Caki2 (cell line): Measurements from ENCODE around the gene NUP133. TPM values are rescaled to one million over a fixed set of nuclear protein-coding genes. Genes with fewer than 3 reads are reported as not detected.
"Not testable (repeated sequence)": the region's sequence is repeated elsewhere in the genome, so short reads cannot be mapped to it uniquely, and the experiment has no call there.

Experiments used
- DNase-seq: peaks from one replicate; pipeline ENCODE4 v3.0.0-alpha.2; 2015; ENCODE audit warnings: low read depth
- in situ Hi-C: cut with HindIII; loops from 2 replicates; pipeline ENCODE4 v1.10.0; 2016; ENCODE audit warnings: low sequenced_read_pairs, low pct_unique_long_range_greater_than_20kb, mixed read lengths
- total RNA-seq: library from RNA; depleted of rRNA; stranded (reverse); fragments of >200 nt; shearing (Covaris generic); gene quantifications from 2 replicates; pipeline ENCODE4 v1.2.3, GENCODE V29; 2014; ENCODE audit warnings: low replicate concordance

The NUP133 gene
- total RNA-seq, 1 experiment from 2014 or later, result 22.5 TPM

- DNase-seq, result peak; percentile 47
- in situ Hi-C loops, result no loop called here
Measured at GRCh38 chr1:229514578-229515275, 6.6 kb upstream of the NUP133 start.

- DNase-seq, in situ Hi-C loops: not testable (repeated sequence)
Measured at GRCh38 chr1:229511625-229512024, 3.5 kb upstream of the NUP133 start.

GRCh38 chr1:229511201-229511600 lies 3.1 kb upstream of the NUP133 start:
- DNase-seq, in situ Hi-C loops: not testable (repeated sequence)

- peak; percentile 28 for DNase-seq
Measured at GRCh38 chr1:229509576-229509975, 1.4 kb upstream of the NUP133 start.

GRCh38 chr1:229508823-229509337 lies 739 bp upstream of the NUP133 start:
- in situ Hi-C loops, result no loop called here
- DNase-seq, result no peak

More at GRCh38 chr1:229509576-229509975, 1.4 kb upstream of the NUP133 start:
- in situ Hi-C loops, result no loop called here

- in situ Hi-C loops, result no loop called here
- DNase-seq, result no peak
Measured at GRCh38 chr1:229507502-229507901, 639 bp downstream of the NUP133 start.

- in situ Hi-C loops, result no loop called here
- no peak for DNase-seq
Measured at GRCh38 chr1:229506633-229507032, 1.5 kb downstream of the NUP133 start.

- in situ Hi-C loops, result no loop called here
- no peak for DNase-seq
Measured at GRCh38 chr1:229495782-229496181, 12.4 kb downstream of the NUP133 start.

GRCh38 chr1:229487181-229487580 lies 21.0 kb downstream of the NUP133 start:
- no peak for DNase-seq
- in situ Hi-C loops, result no loop called here

- in situ Hi-C loops, result no loop called here
- no peak for DNase-seq
Measured at GRCh38 chr1:229485318-229485717, 22.8 kb downstream of the NUP133 start.

GRCh38 chr1:229482511-229482910 lies 25.6 kb downstream of the NUP133 start:
- in situ Hi-C loops, result no loop called here
- DNase-seq, result no peak

- in situ Hi-C loops, result no loop called here
- DNase-seq, result no peak
Measured at GRCh38 chr1:229480495-229480894, 27.6 kb downstream of the NUP133 start.

- no peak for DNase-seq
- in situ Hi-C loops, result no loop called here
Measured at GRCh38 chr1:229479660-229480399, 28.3 kb downstream of the NUP133 start.

GRCh38 chr1:229478852-229479251 lies 29.3 kb downstream of the NUP133 start:
- in situ Hi-C loops, result no loop called here

GRCh38 chr1:229475859-229476258 lies 32.3 kb downstream of the NUP133 start:
- in situ Hi-C loops, result not testable (repeated sequence)

More at GRCh38 chr1:229478852-229479251, 29.3 kb downstream of the NUP133 start:
- no peak for DNase-seq

GRCh38 chr1:229474509-229474908 lies 33.6 kb downstream of the NUP133 start:
- in situ Hi-C loops, result no loop called here
- no peak for DNase-seq

More at GRCh38 chr1:229475859-229476258, 32.3 kb downstream of the NUP133 start:
- not testable (repeated sequence) for DNase-seq

- DNase-seq, result no peak
- in situ Hi-C loops, result no loop called here
Measured at GRCh38 chr1:229471175-229471574, 37.0 kb downstream of the NUP133 start.

- in situ Hi-C loops, result no loop called here
- no peak for DNase-seq
Measured at GRCh38 chr1:229470406-229471043, 37.6 kb downstream of the NUP133 start.

GRCh38 chr1:229466887-229467286 lies 41.3 kb downstream of the NUP133 start:
- DNase-seq, result no peak
- in situ Hi-C loops, result no loop called here
